ENCODE data around the gene TGIF2. TPM values are rescaled to one million over a fixed set of nuclear protein-coding genes. Genes with fewer than 3 reads are reported as not detected.

TGIF2 gene
- polyA plus RNA-seq, 1 donor (not counting 4 experiments of a cell fraction or from before 2014, with no cell fraction given), result 6.7 TPM

DNA sequence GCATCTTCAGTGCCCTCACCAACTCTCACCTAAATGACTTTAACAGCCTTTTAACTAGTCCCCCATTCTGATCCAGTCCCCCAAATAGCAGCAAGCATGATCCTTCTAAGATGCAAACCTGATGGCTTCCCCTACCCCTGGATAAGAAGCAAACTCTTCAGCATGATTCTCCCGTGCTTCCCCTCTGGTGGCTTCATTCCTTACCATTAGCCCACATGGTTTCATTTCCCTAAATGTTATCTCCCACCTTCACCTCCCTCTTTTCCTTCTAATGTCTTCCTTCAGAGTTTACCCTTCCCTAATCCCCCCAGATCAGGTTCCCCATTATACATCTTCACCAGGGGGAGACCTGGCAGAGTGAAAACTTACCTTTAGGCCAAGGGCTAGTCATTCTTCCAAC, 28.1 kb downstream of the TGIF2 start:
- no peaks in the 10 kb centered on the region for H3K36me3 ChIP-seq (ENCODE audit: control insufficient read depth in 2 of 2, extremely low read depth in 1 of 2, insufficient read depth in 2 of 2, low read length in 2 of 2)
- no peaks in the 10 kb centered on the region for H3K9me1 ChIP-seq (ENCODE audit: control insufficient read depth, extremely low read depth, insufficient read depth, low read length)
- DNase-seq (ENCODE audit: low read depth, low spot score) (no peak), FAIRE-seq (no peak)
- no peak overlapping the region for H3K9ac ChIP-seq (ENCODE audit: control insufficient read depth, extremely low read depth, insufficient read depth, low read length)
- no peak overlapping the region for H3K4me3 ChIP-seq (ENCODE audit: control insufficient read depth in 2 of 3, extremely low read depth in 1 of 3, insufficient read depth in 2 of 3, low read depth in 1 of 3, low read length in 3 of 3)
- no peaks in the 10 kb centered on the region for H4K20me1 ChIP-seq (ENCODE audit: control insufficient read depth, extremely low read depth, insufficient read depth, low read length)
- H3K79me2 ChIP-seq (ENCODE audit: control insufficient read depth, insufficient read depth, low read length), result peaks cover 10% of the 10 kb centered on the region
- no peaks in the 10 kb centered on the region for H3K9me3 ChIP-seq (ENCODE audit: control insufficient read depth, low read depth, low read length)
- H2AFZ ChIP-seq (ENCODE audit: control insufficient read depth, low read length), result no peak overlapping the region
- H3K27me3 ChIP-seq (ENCODE audit: control insufficient read depth, extremely low read depth, insufficient read depth, low read length), result no peaks in the 10 kb centered on the region
- dilution Hi-C loops (cut with MboI; ENCODE audit: extremely low pct_ligation_motif_present, low sequenced_read_pairs), result no loop called here
- no peak overlapping the region for H3K27ac ChIP-seq (ENCODE audit: control insufficient read depth, insufficient read depth, low read length)
- H3K4me2 ChIP-seq (ENCODE audit: control insufficient read depth, extremely low read depth, insufficient read depth, low read depth, low read length), result no peak overlapping the region
- peaks cover 5% of the 10 kb centered on the region for H3K4me1 ChIP-seq (ENCODE audit: control insufficient read depth, extremely low read depth, insufficient read depth, low read length)
- no peak for TF ChIP-seq EZH2 (IDR thresholded peaks at IDR 0.05; ENCODE audit: low read length)

DNA sequence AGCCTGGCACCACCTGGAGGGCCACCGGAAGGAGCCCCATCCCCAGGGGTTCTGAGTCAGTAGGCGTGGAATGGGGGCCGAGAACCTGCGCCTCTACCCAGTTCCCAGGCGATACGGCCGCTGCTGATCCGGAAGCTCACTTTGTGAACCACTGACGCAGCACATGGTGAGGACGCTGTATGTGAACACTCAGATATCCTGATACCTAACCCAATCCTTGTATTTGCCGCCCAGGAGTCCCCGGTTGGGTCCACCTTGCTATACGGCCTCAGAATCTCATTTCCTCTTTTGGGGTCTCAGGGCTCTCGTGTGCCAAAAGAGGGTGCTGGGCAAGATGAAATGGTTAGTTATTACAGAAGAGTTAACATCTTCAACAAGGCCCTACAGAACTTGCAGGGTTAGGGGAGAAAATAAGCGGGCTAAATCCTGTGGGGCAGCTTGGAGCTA, 31.6 kb downstream of the TGIF2 start:
- H4K20me1 ChIP-seq (ENCODE audit: control insufficient read depth, extremely low read depth, insufficient read depth, low read length), result peaks cover 3% of the 10 kb centered on the region
- H3K9me3 ChIP-seq (ENCODE audit: control insufficient read depth, low read depth, low read length), result no peaks in the 10 kb centered on the region
- dilution Hi-C loops (cut with MboI; ENCODE audit: extremely low pct_ligation_motif_present, low sequenced_read_pairs), result no loop called here
- peaks cover 34% of the 10 kb centered on the region for H3K79me2 ChIP-seq (ENCODE audit: control insufficient read depth, insufficient read depth, low read length)
- peak overlapping the region in 1 of 3 experiments; percentile 79 for H3K4me3 ChIP-seq (ENCODE audit: control insufficient read depth in 2 of 3, extremely low read depth in 1 of 3, insufficient read depth in 2 of 3, low read depth in 1 of 3, low read length in 3 of 3)
- H3K36me3 ChIP-seq (ENCODE audit: control insufficient read depth in 2 of 2, extremely low read depth in 1 of 2, insufficient read depth in 2 of 2, low read length in 2 of 2), result peaks cover 14 to 17% of the 10 kb centered on the region in 2 experiments
- no peak for TF ChIP-seq EZH2 (IDR thresholded peaks at IDR 0.05; ENCODE audit: low read length)
- TF ChIP-seq, protein P1, sequence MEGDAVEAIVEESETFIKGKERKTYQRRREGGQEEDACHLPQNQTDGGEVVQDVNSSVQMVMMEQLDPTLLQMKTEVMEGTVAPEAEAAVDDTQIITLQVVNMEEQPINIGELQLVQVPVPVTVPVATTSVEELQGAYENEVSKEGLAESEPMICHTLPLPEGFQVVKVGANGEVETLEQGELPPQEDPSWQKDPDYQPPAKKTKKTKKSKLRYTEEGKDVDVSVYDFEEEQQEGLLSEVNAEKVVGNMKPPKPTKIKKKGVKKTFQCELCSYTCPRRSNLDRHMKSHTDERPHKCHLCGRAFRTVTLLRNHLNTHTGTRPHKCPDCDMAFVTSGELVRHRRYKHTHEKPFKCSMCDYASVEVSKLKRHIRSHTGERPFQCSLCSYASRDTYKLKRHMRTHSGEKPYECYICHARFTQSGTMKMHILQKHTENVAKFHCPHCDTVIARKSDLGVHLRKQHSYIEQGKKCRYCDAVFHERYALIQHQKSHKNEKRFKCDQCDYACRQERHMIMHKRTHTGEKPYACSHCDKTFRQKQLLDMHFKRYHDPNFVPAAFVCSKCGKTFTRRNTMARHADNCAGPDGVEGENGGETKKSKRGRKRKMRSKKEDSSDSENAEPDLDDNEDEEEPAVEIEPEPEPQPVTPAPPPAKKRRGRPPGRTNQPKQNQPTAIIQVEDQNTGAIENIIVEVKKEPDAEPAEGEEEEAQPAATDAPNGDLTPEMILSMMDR (optimal IDR thresholded peaks at IDR 0.05 in 1 of 3, IDR thresholded peaks at IDR 0.05 in 1 of 3, conservative IDR thresholded peaks at IDR 0.05 in 1 of 3; ENCODE audit: extremely low read depth in 1 of 3, insufficient read depth in 2 of 3, low read length in 3 of 3), result no peak
- no peaks in the 10 kb centered on the region for H3K9me1 ChIP-seq (ENCODE audit: control insufficient read depth, extremely low read depth, insufficient read depth, low read length)
- H3K9ac ChIP-seq (ENCODE audit: control insufficient read depth, extremely low read depth, insufficient read depth, low read length), result peak overlapping the region; percentile 83
- DNase-seq (ENCODE audit: low read depth, low spot score) (no peak), FAIRE-seq (no peak)
- H3K4me1 ChIP-seq (ENCODE audit: control insufficient read depth, extremely low read depth, insufficient read depth, low read length), result peaks cover 19% of the 10 kb centered on the region
- peak overlapping the region; percentile 67 for H3K27ac ChIP-seq (ENCODE audit: control insufficient read depth, insufficient read depth, low read length)
- H3K27me3 ChIP-seq (ENCODE audit: control insufficient read depth, extremely low read depth, insufficient read depth, low read length), result no peaks in the 10 kb centered on the region
- H3K4me2 ChIP-seq (ENCODE audit: control insufficient read depth, extremely low read depth, insufficient read depth, low read depth, low read length), result peak overlapping the region; percentile 87
- H2AFZ ChIP-seq (ENCODE audit: control insufficient read depth, low read length), result peak overlapping the region; percentile 97

Data from keratinocyte (primary cell).